GM21717 (cell line): Measurements from ENCODE around the gene SCYL2.
"Not testable (repeated sequence)": the region's sequence is repeated elsewhere in the genome, so short reads cannot be mapped to it uniquely, and the experiment has no call there.

Experiments
- ATAC-seq: cut with Tn5 transposase; IDR thresholded peaks from one replicate; pipeline ENCODE4 v1.9.1; 2021; ENCODE audit warnings: mild to moderate bottlenecking, moderate library complexity; ENCODE audit not compliant: unreplicated experiment

SCYL2 gene

DNA sequence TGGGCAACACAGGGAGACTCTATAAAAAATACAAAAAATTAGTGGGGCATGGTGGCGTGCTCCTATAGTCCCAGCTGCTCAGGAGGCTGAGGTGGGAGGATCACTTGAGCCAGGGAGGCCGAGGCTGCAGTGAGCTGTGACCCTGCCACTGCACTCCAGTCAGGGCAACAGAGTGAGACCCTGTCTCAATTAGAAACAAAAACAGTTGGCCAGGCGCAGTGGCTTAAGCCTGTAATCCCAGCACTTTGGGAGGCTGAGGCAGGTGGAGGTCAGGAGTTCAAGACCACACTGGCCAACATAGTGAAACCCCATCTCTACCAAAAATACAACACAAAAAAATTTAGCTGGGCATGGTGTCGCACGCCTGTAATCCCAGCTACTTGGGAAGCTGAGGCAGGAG, 1.9 kb upstream of the SCYL2 start:
- not testable (repeated sequence) for ATAC-seq

DNA sequence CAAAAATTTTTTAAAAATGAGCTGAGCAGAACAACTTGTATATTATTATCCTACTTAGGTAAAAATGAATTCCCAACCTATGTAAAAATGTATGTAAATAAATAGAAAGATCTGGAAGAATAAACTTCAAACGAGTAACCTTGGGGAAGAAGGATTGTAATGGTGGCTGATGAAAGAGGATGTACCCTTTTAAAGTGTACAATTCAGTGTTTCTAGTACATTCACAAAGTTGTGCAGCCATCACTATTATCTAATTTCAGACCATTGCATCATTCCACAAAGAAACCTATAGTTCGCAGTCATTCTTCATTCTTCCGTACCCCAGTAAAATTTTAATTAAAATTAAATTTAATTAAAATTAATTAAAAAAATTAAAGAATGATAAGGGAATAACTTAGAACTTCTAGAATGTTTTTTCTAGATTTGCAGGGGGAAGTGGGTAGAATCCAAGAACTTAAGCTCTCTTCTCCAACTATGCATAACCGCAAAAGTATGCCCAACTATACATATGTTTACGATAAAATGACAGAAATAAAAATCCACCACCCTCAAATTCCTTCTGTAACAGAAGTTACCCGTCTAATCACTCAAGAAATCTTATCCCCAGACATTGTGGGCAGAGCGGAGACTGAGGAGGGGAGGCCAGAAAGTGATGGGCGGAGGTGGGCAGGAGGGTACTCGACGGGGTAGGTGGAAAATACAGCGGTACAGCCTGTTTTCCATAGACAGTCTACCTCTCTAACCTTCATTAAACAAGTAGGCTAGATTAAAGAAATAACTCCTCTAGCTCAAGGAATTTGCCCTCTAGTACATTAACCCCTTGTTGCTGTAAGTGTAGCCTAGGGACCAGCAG, 1.0 kb upstream of the SCYL2 start:
- ATAC-seq, result peak; percentile 15

DNA sequence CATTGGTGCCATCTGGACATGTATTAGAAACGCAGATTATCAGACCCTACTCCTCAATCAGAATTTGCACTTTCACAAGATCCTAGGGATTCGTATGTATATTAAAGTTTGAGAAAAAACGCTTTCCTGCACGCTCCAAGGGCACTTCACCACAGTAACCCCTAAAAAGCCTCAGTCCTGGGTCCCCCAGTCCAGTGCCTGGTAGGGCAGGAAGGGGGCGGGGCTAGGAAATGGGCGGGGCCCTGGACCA, 467 bp upstream of the SCYL2 start:
- ATAC-seq, result peak; percentile 92

DNA sequence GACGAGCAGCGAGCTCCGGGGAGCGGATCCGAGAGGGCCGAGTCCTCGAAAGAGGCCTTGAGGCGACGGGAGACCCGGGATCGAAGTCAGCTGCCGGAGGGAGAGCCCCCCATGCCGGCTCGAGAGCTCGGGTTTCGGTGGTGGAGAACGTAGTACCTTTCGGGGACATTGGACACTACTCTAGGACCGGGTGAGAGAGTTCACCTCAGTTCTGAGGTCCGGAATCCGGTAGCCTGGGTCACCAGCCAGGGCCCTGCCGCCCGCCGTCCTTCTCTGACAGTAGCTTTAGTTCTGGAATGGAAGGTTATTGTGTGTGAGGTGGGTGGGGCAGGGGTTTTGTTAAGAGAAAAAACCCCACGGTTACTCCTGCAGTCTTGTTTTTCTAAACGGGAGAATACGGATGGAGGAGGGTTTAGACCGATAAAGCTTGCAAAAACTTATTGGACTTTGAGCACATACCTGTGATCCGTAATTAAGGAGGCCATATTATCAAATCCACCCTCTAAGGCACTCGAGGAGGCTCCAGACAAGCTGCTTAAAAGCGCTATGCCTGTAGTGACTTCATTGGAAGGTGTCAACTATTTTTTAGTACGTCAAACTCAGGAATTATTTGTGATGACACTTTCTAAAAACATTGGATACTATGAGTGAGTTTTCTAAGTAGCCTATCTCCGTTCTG, 765 bp downstream of the SCYL2 start:
- ATAC-seq, result peak; percentile 4

DNA sequence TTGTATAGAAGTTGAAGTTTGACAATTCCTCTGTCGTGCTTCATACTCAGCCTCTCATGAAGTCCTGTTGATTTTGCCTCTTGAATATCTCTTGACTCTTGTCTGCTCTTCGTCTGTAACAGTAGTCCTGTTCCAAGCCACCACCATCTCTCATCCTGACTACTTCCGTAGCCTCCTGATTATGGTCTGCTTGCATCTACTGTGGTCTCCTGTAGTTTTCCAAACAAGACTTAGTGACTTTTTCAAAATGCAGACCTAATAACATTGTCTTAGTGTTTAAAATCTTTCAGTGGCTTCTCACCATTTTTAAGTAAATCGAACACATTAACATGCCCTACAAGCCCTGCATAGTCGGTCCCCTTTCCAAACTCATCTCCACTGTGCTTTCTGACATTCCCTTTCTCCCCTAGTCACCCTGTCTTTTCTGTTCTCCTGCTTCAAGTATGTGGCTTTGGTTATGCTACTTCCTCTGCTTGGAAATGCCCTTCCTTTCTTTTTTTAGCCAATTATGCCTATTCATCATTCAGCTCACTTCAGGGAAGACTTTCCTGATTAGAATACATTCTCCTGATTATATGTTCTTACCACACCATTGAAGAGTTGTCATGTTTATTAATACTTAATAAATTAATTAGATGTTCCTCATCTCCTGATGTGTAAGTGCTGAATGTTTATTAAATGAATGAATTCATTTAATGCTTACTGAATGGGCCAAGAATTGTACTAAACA, 2.0 kb downstream of the SCYL2 start:
- no peak for ATAC-seq

DNA sequence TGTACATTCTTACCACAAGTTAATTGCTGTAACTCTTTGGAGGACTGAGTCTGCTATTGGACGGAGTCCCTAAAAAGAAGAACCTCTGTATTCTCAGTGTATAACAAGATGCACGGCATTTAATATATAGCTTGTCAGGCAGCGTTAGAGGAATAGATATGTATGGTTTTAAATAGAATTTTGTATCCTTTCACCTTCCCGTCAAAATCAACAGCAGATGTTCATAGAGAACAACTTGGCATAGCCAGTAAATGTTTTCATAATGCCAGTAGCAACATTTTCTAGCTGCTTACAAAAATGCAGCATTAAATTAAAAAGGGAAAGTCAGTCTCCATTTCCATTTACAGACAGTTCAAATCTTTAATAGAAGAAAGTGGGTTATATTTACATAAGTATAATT, 6.8 kb downstream of the SCYL2 start:
- ATAC-seq, result no peak

DNA sequence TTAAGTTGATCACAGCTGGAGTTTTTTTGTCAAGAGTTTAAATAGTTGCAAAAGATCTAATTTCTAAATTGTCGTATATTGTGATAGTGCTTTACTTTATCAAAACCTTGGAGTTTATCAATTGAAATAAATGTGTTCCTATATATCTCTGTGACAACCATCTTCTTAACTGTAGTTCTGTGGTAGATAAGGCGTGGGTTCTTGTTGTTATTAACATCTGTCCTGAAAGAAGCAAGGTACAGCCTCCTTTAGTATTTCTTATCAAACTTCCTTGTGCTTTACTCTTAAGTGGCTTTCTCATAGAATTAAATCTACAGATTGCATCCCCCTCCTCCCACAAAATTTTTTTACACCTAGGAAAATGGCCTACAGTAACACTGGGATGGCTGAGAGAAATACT, 7.3 kb downstream of the SCYL2 start:
- ATAC-seq, result no peak

DNA sequence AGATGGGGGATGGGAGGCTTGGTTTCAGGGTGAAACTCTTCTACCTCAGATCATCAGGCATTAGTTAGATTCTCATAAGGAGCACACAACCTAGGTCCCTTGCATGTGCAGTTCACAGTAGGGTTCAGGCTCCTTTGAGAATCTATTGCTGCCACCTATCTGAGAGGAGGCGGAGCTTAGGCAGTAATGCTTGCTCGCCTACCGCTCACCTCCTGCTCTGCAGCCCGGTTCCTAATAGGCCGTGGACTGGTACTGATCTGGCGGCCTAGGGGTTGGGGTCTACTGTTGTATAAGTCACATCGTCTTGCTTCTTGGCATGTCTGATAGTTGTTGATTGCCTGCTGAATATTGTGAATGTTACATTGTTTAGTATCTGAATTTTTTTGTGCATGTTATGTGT, 12.2 kb downstream of the SCYL2 start:
- ATAC-seq, result no peak

DNA sequence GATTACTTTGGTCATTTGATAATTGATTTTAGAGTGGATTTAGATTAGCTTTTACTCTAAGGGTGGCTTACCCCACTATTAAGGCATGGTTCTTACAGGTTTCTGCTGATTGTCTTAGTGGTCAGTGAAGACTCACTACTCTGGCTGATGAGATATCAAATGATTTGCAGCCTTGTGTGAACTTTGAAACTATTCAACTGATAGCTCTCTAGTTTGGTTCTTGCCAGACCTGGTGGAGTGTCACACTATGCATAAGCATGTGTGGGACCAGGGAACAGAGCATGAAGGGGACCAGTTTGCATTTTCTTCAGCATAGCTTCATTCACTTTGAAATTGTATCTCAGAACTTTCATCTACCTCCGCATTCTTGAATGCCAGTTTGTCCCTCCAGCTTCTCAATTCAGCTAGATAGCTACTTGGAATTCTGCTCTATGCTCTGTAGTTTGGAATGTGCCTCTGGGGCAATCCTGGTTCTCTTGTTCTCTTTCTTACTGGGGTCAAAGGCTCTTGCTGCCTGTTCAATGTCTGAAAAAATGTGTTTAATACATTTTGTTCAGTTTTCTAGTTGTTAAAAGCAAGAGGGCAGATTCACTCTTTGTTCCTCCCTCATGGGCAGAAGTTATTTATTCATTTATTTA, 12.7 kb downstream of the SCYL2 start:
- no peak for ATAC-seq

DNA sequence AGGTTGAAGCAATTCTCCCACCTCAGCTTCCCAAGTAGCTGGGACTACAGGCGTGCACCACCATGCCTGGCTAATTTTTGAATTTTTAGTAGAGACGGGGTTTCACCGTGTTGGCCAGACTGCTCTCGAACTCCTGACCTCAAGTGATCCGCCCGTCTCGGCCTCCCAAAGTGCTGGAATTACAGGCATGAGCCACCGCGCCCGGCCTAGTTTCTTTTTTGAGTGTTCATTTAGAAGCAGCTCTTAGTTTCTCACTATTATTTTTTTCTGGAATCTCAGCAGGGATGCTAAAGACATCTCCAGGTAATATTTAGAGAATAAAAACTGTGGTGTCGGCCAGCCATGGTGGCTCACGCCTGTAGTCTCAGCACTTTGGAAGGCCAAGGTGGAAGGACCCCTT, 17.6 kb downstream of the SCYL2 start:
- not testable (repeated sequence) for ATAC-seq

DNA sequence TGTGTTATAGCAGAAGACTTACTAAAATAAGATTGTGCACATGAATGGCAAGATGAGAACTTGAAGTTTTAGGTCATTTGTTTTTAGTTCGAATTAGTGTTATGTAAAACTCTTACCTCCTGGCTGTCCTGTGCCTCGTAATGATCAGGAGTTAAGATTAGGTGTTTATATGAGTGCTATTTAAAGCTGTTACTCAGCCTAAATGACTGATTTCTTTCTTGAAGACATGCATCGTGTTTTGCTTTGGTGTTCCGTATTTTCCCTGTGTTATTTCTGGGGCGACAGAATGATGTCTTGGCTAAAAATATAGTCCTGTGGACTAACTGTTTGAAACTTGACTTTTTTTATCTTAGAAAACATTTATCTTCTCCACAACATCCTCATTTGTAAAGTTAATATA, 22.1 kb downstream of the SCYL2 start:
- ATAC-seq, result no peak

DNA sequence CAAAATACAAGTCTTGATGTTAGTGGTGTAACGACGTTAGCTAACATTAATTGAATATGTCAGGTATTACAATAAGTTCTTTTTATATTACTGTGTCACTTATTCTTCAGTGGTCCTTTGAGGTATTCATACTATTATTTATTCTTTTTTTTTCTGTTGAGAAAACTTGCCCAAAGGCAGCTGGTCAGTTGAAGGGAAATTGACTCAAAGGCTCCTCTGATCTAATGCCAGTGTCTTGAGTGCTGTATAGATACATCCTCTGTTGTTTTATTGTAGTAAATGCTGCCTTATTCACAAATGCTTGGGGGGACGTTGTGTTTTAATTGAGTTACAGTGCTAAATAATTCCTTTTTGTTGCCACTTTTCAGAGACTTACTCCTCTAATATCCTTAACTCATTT, 23.0 kb downstream of the SCYL2 start:
- no peak for ATAC-seq

DNA sequence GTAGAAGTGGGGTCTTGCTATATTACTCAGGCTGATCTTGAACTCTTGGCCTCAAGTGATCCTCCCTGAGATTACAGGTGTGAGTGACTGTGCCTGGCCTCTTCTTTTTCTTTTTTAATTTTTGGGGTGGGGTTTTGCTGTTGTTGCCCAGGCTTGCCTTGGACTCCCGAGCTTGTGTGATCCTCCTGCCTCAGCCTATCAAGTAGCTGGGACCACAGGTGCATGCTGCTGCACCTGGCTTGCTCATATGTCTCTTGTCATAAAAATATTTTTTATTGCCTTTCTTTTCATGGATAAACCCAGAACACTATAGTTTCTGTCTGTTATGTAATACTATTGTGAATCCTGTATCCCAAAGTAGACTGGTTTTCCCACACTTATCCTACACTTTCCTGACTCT, 26.0 kb downstream of the SCYL2 start:
- ATAC-seq, result no peak

DNA sequence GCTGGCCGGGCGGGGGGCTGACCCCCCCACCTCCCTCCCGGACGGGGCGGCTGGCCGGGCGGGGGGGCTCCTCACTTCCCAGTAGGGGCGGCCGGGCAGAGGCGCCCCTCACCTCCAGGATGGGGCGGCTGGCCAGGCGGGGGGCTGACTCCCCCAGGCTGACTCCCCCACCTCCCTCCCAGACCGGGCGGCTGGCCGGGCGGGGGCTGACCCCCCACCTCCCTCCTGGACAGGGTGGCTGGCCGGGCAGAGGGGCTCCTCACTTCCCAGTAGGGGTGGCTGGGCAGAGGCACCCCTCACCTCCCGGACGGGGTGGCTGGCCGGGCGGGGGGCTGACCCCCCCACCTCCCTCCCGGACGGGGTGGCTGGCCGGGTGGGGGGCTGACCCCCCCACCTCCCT, 27.4 kb downstream of the SCYL2 start:
- ATAC-seq, result not testable (repeated sequence)

DNA sequence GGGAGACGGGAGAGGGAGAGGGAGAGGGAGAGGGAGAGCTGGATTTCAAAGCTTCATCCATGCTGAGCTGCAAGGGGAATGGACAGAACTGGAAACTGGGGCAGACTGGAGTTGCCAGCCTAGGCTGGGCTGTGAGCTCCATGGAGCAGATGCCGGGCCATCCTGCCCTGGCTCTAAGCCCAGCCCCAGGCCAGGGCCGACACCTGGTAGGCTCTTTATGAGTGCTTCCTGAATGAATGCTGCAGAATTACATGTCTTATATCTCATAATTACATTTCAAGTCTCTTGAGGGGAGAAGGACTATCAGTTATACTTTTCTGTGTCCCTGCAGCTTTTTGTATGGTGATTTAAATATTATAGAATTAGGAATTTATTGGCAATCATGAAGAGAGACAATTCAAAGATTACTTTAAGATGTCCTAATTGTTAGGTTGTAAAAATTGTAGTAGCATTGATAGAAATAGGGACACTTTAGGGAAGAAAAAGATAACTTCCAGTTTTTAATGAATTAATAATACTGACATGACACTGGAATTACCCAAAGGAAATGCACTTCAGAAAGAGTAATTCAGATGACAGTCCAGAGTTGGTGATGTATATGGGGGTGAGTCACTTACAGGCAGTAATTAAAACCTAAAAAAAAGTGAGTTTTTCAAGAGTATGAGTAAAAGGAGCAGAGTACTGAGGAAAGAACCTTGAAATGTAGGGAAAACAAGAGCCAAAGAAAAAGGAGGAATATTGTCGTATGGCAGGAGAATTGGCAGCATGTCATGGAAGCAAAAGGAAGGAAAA, 29.0 kb downstream of the SCYL2 start:
- ATAC-seq, result no peak

DNA sequence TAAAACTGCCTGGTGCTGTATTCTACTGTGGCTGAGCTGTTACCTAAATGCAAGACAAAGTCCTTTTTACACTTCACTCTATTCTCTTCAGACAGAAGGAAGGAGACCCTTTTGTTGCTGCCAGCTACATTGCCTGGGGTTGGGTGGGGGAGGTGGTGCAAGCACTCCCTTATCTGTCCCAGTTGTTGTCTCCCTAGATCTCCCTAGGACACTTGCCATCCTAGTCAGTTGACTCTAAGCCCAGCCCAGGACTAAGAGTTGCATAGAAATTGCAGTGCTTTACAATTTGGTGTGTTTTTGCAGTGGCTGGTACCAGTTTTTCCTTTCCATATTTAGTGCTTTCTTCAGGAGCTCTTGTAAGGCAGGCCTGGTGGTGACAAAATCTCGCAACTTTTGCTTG, 35.1 kb downstream of the SCYL2 start:
- ATAC-seq, result no peak

DNA sequence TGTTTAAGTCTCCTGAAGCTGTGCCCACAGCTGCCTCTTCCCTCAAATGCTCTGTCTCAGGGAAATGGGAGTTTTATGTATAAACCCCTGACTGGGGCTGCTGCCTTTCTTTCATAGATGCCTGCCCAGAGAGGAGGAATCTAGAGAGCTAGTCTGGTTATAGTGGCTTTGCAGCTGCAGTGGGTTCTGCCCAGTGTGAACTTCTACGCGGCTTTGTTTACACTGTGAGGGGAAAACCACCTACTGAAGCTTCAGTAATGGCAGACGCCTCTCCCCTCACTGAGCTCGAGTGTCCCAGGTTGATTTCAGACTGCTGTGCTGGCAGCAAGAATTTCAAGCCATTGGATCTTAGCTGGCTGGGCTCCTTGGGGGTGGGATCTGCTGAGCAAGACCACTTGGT, 36.9 kb downstream of the SCYL2 start:
- ATAC-seq, result no peak

DNA sequence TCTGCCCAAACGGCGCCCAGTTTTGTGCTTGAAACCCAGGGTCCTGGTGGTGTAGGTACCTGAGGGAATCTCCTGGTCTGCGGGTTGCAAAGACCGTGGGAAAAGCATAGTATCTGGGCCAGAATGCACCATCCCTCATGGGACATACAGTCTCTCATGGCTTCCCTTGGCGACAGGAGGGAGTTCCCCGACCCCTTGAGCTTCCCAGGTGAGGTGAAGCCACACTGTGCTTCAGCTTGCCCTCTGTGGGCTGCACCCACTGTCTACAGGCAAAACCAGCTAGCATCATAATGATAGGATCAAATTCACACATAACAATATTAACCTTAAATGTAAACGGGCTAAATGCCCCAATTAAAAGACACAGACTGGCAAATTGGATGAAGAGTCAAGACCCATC, 37.4 kb downstream of the SCYL2 start:
- ATAC-seq, result not testable (repeated sequence)

DNA sequence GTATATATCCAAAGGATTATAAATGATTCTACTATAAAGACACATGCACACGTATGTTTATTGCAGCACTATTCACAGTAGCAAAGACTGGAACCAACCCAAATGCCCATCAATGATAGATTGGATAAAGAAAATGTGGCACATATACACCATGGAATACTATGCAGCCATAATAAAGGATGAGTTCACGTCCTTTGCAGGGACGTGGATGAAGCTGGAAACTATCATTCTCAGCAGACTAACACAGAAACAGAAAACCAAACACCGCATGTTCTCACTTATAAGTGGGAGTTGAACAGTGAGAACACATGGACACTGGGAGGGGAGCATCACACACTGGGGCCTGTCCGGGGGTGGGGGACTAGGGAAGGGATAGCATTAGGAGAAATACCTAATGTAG, 41.2 kb downstream of the SCYL2 start:
- ATAC-seq, result not testable (repeated sequence)

DNA sequence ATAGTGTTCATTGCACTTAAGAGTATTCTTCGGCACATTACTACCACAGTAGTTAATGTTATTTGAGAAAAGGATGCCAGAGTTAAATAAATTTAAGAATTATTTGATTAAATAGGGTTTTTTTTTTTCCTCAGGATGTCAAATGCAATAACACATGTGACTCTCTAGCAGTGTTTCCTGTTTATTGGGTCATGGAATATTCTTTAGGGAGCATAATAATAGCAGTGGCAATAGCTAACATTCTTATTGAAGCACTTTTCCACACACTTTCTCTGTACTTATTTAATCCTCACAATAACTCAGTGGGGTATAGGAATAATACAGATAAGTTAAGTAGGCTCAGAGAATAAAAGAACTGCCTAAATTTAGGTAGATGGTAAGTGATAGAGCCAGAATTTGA, 44.3 kb downstream of the SCYL2 start:
- ATAC-seq, result no peak

DNA sequence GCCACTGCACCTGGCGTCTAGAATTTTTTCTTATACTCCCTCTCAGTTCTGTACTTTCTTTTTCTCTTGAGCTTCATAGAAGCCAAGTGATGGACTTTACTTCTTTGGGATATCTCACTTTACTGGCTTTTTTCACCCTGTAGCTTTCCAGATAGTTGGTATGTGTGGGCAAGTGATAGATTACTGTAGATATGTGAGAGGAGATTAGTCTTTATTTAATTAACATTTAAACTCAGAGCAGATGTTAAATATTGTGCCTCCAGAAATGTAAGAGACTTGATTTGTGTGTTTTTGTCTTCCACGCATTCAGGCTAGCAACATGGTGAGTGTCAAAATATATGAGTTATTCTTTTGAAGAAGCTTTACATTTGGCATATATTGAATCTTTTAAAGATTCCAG, 50.4 kb downstream of the SCYL2 start:
- no peak for ATAC-seq
